NCI-H1092 (cell line): ENCODE results near the gene SIX1.

Experiments
- DNase-seq: peaks from one replicate; lab custom pipeline; 2025; lab: John Stamatoyannopoulos, UW

SIX1 gene

GRCh38 chr14:60648934-60649874, at the start of gene SIX1:
Gene SIX1, minus strand, starts transcription at chr14:60649477. Its CDS starts 288 bp downstream, at chr14:60649189.
- peak; percentile 92 for DNase-seq

DNA sequence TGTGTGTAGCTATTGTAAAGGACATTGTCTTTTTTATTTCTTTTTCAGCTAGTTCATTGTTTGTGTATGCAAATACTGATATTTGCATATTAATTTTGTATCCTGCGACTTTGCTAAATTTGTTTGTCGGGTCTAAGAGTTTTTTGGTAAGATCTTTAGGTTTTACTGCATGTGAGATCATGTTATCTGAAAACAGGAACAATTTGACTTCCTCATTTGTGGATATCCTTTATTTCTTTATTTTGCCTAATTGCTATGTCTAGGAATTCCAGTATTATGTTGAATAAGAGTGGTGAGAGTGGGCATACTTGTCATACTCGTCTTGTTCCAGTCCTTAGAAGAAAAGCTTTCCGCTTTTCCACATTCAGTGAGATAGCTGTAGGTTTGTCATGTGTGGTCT, 46.0 kb upstream of the SIX1 start:
- DNase-seq = no peak

DNA sequence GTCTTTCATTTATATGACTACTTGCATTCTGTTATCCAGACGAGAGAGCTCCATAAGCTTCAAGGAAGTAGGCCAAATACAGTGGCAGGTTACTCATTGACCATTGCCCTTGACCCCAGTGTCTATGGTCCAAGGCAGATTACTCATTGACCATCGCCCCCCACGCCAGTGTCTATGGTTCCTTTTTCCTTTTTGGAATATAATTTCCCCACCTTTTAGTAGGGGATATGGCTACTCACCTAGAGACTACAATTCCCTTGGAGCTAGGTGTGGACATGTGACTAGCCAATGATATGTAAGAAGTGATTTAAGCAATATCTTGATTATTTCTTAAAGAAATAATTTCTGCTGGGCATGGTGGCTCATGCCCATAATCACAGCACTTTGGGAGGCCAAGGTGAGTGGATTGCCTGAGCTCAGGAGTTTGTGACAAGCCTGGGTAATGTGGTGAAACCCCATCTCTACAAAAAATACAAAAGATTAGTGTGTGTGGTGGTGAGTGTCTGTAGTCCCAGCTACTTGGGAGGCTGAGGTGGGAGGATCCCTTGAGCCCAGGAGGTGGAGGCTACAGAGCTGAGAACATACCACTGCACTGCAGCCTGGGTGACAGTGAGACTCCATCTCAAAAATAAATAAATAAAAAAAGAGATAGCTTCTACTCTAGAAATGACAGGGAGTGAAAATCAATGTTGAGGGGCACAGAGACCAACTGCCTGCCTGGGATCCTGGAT, 42.3 kb upstream of the SIX1 start:
- DNase-seq = no peak

DNA sequence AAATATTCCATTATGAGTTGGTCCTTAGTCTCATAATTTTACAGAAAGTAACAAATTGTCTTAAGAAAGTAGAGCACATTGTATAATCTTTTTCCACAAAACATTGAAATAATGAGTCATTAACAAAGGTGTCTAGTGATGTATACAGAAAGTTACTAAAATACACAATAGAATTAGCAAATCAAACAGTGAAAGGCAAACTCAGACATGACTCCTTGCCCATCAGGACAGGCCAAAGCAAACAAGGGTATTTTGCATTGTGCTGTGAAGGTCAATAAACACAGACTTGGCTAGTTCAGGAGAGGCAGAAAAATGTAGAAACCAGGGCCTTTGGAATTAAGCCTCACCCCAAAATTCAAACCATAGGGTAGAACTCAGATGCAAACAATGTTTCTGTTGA, 37.6 kb upstream of the SIX1 start:
- no peak for DNase-seq

DNA sequence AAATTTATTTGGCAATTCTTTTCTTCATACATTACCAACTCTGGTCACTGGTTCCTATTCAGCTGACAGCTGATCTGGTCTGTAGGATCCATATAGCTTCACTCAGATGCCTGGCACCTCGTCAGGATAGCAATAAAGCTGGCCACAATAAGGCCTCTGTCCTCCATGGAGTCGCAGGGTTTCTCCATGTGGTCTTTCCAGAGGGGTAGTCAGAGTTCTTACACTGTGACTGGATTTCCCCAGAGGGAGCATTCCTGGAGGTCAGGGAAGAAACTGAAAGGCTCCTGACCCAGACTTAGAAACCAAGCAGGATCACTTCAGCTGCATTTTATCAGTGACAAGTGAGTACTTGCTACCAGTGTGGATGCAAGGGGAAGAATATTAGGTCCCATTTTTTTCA, 34.9 kb upstream of the SIX1 start:
- no peak for DNase-seq

DNA sequence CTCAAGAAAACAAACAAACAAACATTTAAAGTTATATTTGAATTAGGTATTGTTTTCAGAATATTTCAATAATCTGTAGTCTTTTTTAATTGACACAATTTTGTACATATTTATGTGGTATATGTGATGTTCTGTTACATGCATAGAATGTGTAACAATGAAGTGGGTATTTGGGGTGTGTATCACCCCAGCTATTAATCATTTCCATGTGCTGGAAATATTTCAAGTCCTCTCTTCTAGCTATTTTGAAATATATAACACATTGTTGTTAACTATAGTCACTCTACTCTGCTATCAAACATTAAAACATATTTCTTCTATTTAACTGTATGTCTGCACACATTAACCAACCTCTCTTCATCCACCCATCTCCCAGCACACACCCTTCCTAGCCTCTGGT, 32.0 kb upstream of the SIX1 start:
- no peak for DNase-seq

- DNase-seq = no peak
These were observed 31.2 kb upstream of the SIX1 start for GRCh38 chr14:60680511-60680910.

GRCh38 chr14:60679566-60680258, 30.4 kb upstream of the SIX1 start:
- DNase-seq = no peak

- no peak for DNase-seq
These were observed 28.4 kb upstream of the SIX1 start for GRCh38 chr14:60677701-60678100.

GRCh38 chr14:60670989-60671388, 21.7 kb upstream of the SIX1 start:
- no peak for DNase-seq

DNA sequence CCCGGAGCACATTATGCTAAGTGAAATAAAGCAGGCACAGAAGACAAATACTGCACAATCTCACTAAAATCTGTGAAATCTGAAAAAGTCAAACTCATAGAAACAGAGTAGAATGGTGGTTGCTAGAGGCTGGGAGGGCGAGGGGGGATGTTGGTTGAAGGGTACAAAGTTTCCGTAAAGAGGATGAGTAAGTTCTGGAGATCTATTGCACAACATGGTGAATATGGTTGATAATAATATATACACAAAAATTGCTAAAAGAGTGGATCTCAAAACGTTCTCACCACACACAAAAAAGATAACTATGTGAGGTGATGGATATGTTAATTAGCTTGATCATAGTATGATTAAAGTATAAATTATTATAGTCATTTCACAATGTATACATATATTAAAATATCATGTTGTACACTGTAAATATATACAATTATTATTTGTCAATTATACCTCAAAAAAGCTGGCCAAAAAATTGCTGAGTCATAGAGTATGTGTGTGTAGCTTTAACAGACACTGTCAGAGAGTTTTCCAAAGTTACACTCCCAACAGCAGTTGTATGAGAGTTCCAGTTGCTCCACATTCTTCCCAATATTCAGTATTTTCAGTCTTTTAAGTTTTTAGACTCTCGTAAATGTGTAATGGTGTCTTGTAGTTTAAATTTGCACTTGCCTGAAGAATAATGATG, 19.3 kb upstream of the SIX1 start:
- no peak for DNase-seq

DNA sequence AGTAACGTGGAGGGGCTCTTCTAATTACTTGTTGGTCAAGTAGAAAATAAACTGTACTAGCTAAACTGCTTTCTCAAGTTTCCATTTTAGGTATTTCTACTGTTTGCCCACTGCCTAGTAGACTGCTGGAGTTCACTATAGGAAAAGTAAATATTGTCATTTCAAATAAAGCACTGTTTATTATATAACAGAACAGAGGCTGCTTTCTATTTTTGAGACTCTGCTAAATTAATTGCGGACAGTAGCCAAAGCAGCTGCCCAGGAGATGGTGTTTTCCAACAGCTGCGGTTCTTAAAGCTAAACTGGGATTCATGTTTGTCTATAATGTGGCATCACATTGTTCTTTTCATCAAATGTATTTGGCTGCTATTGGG, 15.9 kb upstream of the SIX1 start:
- DNase-seq = peak; percentile 29

DNA sequence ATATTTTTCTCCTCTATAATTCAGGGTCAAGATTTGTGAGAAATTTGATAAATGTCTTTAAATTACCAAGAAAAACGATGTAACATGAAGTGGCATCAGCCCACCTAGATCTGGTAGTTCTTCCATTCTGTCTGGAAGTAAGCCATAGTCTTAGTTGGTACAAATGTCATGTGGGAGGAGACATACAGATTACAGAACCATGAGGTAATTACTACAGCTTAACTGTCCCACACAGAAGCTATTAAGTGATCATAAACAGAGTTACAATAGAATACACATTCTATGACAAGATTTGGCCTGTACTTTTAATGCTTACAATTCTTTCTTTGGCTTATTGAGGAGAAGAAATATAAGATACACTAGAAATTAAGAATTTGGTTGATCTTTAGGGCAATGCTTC, 13.7 kb upstream of the SIX1 start:
- no peak for DNase-seq

- no peak for DNase-seq
These were observed 12.4 kb upstream of the SIX1 start for GRCh38 chr14:60661721-60662120.

DNA sequence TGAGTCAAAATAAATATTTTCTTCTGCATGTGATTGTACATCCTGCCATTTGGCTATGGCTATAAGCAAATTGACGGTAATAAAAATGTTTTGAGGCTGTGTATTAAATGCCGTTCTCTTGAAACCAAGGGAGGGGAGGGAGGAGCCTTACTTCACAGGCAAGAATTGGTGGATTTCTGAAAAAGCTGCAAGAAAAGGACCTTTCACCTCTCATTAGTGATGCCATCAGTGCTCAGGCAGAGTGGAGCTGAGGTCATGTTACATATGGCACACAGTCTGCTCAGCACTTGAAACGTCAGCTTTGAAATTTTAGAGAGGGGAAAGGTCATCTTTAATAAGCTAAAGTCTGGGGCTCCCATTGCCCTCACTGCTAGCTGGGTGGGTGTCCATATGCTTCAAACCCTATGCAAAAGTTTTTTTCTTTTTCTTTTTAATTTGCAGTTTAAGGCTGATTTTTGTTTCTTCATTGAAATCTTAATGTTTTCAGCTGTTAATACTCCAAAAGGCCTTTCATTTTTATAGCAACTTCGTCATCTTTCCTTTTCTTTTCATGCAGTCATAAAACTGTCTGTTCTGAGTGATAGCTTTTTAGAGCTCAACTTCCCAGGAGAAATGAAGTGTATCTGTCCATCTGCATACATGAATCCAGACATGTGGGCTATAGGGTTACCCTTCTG, 9.8 kb upstream of the SIX1 start:
- no peak for DNase-seq

DNA sequence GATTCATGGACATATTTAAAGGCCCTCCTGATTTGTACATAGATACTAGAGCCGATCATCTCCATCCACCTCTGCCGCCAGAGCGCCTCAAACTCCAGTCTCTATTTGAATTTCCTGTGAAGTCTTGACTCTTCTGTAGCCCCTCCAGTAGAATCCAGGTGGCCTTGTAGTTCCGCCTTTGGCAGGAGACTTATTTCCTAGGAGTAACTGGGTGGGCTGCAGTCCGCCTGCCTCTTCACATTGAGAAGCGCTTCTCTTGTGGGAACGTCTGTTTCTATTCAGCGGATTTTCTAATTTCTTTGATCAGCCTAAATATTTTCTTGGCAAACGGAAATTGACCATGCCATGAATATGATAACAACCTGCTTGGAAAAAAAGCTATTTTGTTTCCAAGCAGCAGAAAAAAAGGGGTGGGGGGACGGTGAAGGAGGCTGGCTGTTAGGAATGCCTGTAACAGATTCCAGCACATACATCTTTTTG, 9.0 kb upstream of the SIX1 start:
- DNase-seq = no peak

DNA sequence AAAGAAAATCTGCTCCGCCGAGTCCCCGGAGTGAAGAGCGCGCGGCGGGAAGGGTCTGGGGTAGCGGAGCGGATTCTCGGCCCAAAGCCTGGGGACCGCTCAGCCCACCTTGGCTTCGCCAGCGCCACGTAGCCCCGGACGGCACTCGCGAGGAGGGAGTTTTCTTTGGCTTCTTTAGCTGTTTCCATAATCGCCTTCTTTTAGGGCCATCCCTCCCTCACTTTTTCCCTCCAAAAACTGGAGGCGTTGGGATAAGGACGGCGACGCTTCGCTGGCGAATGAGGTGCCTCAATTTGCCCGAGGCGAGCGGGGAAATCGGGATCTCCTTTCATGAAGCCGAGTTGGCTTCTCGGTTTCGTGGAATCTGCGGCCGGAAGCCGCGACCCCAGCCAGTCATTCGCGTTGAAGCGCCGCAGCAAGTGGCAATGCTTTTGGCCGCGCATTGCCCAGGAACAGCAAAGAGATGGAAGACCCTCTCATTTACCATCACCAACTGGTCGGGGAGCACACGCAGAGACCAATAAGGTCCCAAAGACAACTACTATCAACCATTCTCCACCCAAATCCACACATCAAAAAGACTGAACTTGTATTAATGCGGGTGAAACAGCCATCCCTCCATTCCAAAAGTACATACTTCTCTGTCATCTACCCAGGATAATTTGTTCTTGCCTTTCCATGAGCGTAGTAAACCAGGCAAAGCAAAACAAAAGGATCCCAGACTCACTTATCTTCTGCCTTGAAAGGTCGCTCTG, 8.4 kb upstream of the SIX1 start:
- DNase-seq = no peak

DNA sequence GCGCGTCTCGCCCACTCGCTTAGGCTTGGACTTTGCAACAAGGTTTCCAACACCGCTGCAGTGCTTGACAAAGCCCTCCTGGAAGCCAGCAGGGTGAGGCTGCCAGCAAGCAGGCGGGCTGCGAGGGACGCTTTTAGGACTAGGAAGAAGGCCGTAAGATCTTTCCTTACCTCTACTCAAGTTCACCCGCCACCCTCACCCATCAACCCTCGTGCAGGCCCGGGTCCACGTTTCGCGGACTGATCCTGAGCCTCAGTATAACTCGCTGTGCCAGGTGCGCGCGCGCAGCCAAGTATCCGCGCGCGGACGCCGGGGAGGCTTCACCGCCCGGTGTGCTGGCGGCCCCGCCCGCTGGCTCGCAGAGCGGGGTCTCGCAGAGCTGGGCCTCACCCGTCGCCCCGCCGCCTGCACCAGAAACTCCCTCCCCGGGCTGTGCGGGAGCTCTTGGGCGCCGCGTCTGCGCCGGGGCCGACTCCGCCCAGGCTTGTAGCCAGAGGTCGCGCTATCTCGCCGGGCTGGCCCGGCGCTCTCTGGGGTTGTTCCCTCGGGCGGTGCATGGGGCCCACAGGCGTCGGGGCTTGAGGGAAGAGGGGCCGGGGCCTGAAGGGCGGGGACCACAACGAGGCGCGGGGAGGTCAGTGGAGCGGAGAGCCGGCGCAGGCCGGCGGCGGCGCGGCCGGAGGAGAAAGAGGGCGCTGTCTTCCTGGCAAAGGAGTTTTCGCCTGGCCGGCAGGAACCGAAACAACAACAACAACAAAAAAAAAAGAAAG, 7.6 kb upstream of the SIX1 start:
- peak; percentile 60 for DNase-seq

DNA sequence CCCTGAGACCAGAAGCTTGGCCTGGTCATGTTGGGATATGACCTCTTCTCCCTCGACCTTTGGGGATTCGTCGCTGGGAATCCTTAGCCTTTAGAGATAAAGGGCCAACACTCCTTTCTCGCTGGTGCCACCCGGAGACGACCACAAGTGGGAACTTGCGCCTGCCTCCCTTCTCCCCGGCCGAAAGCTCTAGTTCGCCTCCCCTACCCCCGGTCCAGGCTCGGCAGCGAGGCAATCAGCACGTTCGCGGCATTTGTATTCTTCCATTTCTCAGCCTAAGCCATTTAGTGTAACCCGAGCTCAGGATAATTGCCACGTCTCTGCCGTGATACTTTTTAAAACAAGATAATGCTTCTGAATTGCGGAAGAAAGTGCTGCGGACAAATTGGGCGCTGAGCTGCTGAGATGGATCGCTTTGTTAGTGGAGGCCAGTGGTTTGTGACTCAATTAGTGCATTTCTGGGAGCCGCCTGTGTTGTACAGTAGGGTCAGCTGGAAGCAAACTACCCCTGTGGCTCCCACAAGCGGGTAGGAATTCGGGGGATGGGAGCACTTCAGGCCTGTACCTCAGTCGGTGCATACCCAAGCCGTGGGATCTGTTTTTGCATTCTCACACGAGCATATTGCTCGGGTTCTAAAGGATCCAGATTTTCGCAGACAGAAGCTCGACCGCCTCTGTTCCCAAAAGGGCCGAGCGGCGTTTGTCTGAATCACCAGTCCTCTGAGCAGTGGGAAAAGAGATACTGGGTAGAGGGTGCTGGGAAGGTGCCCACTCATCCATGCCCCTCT, 6.8 kb upstream of the SIX1 start:
- no peak for DNase-seq
